Adrenal gland (tissue), 12 donors: ENCODE measurements around the gene IKZF3. TPM values are rescaled to one million over a fixed set of nuclear protein-coding genes. Genes with fewer than 3 reads are reported as not detected.

Experiments
- DNase-seq, 7 donors: peaks; one replicate each; pipeline ENCODE4 v3.0.0-alpha.2; 2019 to 2020
- H3K27ac ChIP-seq, 5 donors: fragments of 200-600 bp; sonication (generic) in 4 of 5; 1 replicate in 3 of 5; 2 replicates in 2 of 5; pipeline versions ENCODE4 v1.5.1 to v1.8.0; 2016 to 2020; ENCODE audit warnings: mild to moderate bottlenecking in 1 of 5
- H3K27me3 ChIP-seq: fragments of 200-600 bp; 2 replicates; pipeline ENCODE4 v1.8.0; 2021
- H3K36me3 ChIP-seq, 2 donors: fragments of 200-600 bp; replicated peaks in 1 of 2; 1 replicate in 1 of 2; 2 replicates in 1 of 2; pipeline versions ENCODE4 v1.5.1 to v1.8.0; 2018 to 2022
- H3K4me1 ChIP-seq, 2 donors: fragments of 200-600 bp; replicated peaks in 1 of 2; 1 replicate in 1 of 2; 2 replicates in 1 of 2; pipeline versions ENCODE4 v1.5.1 to v1.8.0; 2018 to 2021
- H3K4me3 ChIP-seq, 4 donors: fragments of 200-600 bp; sonication (generic) in 3 of 4; one replicate each; pipeline ENCODE4 v1.5.1; 2016 to 2018
- H3K9me3 ChIP-seq, 3 donors: fragments of 200-600 bp; sonication (generic) in 1 of 3; replicated peaks in 1 of 3; 1 replicate in 2 of 3; 2 replicates in 1 of 3; pipeline versions ENCODE4 v1.5.1 to v1.8.0; 2016 to 2021
- POLR2A ChIP-seq, 2 donors: fragments of 450-650 bp; IDR thresholded peaks; one replicate each; pipeline ENCODE4 v1.6.1; 2017; ENCODE audit warnings: antibody characterized with exemption in 2 of 2, mild to moderate bottlenecking in 2 of 2, moderate library complexity in 1 of 2
- WGBS, 4 donors: extraction: QIAGEN DNeasy Blood & Tissue Kit in 2 of 4; methylation state at CpG; one replicate each; pipeline versions ENCODE4 v1.1.5 to v1.1.7; 2013 to 2017; 5-methylcytosine and 5-hydroxymethylcytosine counted together
- intact Hi-C, 2 donors: fragments of 100-400 bp; cut with DNase I; formaldehyde crosslinking; loops; one replicate each; pipeline versions ENCODE4 v1.14.1 to v1.15.0; 2022 to 2023
- polyA plus RNA-seq, 3 donors: library from polyadenylated mRNA; stranded (reverse); fragments of 200-250 nt in 2 of 3; fragments of 350-450 nt in 1 of 3; fragmentation: Illumina TruSeq in 1 of 3; extraction: RNeasy Lipid Tissue Mini Kit (QIAGEN cat#74804) in 1 of 3; gene quantifications; one replicate each; pipeline ENCODE4 v1.2.3, GENCODE V29; 2013 to 2014
- total RNA-seq, 9 donors: library from RNA; depleted of rRNA in 4 of 9; stranded (reverse); fragments of >200 nt in 4 of 9; fragments of 120-200 nt in 1 of 9; fragmentation: NEBNext Ultra II Directional in 1 of 9; extraction: Animal tissue kit (Norgen Biotek cat#: 25700) in 1 of 9; gene quantifications; one replicate each; pipeline versions ENCODE4 v1.1.0 to v1.2.4, GENCODE V29; 2013 to 2023
- TF ChIP-seq, protein P1 (sequence below), 6 experiments: fragments of 450-650 bp in 4 of 6; fragments of 200-600 bp in 2 of 6; sonication (generic) in 1 of 6; IDR thresholded peaks; 1 replicate in 5 of 6; 2 replicates in 1 of 6; pipeline versions ENCODE4 v1.5.1 to v1.8.0; 2016 to 2021; ENCODE audit warnings: antibody characterized with exemption in 6 of 6, mild to moderate bottlenecking in 2 of 6, moderate library complexity in 1 of 6
- donor health status: healthy with polysubstance abuse.
- donor health status: Bipolar disorder and iron deficiency.
- donor health status: DM: yes; HTN: yes; CAD: no.
- donor health status: DM: no; HTN: no; CAD: no.
- donor health status: DM: no; HTN: no; CAD: no.
- donor health status: DM: yes; HTN: yes; CAD: no.

The IKZF3 gene
- total and polyA plus RNA-seq, 12 donors = 0.06 to 3.6 (median 0.86) TPM

DNA sequence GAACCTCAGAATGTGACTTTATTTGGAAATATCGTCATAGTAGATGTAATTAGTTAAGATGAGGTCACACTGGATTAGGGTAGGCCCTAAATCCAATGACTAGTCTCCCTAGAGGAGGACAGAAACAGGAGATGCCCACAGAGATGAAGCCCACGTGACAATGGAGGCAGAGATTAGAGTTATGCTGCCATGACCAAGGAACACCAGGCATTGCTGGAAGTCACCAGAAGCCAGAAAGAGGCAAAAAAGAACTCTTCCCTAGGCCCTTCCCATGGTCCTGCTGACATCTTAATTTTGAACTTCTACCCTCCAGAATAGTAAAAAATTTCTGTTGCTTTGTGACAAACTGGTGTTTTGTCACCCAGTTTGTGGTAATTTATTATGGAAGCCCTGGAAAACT lies 49.6 kb downstream of the IKZF3 start:
- intact Hi-C loops = loop anchor here in 1 of 2 donors (10.0 kb wide), 1 partner anchor 80 kb away; no protein-coding TSS in a partner anchor
- TF ChIP-seq POLR2A (IDR thresholded peaks at IDR 0.05) = no peak
- TF ChIP-seq, protein P1, sequence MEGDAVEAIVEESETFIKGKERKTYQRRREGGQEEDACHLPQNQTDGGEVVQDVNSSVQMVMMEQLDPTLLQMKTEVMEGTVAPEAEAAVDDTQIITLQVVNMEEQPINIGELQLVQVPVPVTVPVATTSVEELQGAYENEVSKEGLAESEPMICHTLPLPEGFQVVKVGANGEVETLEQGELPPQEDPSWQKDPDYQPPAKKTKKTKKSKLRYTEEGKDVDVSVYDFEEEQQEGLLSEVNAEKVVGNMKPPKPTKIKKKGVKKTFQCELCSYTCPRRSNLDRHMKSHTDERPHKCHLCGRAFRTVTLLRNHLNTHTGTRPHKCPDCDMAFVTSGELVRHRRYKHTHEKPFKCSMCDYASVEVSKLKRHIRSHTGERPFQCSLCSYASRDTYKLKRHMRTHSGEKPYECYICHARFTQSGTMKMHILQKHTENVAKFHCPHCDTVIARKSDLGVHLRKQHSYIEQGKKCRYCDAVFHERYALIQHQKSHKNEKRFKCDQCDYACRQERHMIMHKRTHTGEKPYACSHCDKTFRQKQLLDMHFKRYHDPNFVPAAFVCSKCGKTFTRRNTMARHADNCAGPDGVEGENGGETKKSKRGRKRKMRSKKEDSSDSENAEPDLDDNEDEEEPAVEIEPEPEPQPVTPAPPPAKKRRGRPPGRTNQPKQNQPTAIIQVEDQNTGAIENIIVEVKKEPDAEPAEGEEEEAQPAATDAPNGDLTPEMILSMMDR (IDR thresholded peaks at IDR 0.05) = no peak

DNA sequence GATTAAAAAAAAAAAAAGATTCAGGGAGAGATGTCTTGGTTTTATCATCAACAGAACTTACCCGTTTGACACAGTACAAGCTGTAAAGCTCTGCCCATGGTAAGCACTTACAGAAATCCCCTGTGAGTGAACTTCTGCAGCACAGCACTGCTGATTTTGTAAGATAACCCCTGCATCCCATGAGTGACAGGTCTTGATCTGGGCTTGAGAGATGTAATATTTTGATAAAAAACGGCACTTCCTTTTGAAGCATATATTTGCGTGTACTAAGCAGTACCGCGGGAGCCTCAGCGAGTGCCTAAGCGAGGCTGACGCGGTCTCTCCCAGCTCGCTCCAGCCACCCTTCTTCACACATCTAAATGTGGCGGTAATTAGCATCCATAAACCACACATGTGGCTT lies 50.5 kb downstream of the IKZF3 start:
- intact Hi-C loops = loop anchor here in 1 of 2 donors (10.0 kb wide), 1 partner anchor 81 kb away; no protein-coding TSS in a partner anchor
- no peak for DNase-seq
- Histone ChIP-seq H3K27ac (no peak overlapping the region), H3K27me3 (peaks cover 7% of the 10 kb centered on the region), H3K4me1 (no peaks in the 10 kb centered on the region), H3K9me3 (no peaks in the 10 kb centered on the region), H3K36me3 (no peaks in the 10 kb centered on the region), H3K4me3 (no peak overlapping the region)
- 71 to 80% (median 75%) methylated on average over 11 of the region's 11 CpGs for WGBS, 4 donors
- no peak for TF ChIP-seq POLR2A (IDR thresholded peaks at IDR 0.05)
- TF ChIP-seq, protein P1 (IDR thresholded peaks at IDR 0.05) = no peak

More for the DNA sequence above, 49.6 kb downstream of the IKZF3 start:
- Histone ChIP-seq H3K36me3 (no peaks in the 10 kb centered on the region), H3K4me3 (no peak overlapping the region), H3K27ac (no peak overlapping the region), H3K4me1 (no peaks in the 10 kb centered on the region), H3K27me3 (peaks cover 7% of the 10 kb centered on the region), H3K9me3 (no peaks in the 10 kb centered on the region)
- WGBS, 4 donors = 59 to 87% (median 77%) methylated on average over 2 of the region's 2 CpGs
- no peak for DNase-seq

DNA sequence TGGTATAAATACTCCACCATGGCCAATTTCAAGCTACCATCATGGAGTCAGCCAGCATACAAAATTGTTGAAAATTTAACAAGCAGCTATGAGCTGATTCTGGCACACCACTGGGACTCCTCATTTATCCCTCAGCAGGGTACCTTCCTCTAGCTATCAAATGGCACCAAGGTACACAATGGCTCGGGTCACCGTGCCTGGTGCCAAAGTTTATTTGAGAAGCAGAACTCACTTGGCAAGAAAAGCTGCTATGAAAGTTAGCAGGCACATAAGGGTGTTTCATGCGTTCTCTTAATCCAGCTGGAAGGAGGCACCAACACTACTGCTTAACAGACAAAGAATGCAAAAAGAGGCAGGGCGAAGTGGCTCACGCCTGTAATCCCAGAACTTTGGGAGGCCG lies 51.6 kb downstream of the IKZF3 start:
- Histone ChIP-seq H3K4me3 (no peak overlapping the region), H3K9me3 (no peaks in the 10 kb centered on the region), H3K4me1 (no peaks in the 10 kb centered on the region), H3K27me3 (peaks cover 6% of the 10 kb centered on the region), H3K27ac (no peak overlapping the region), H3K36me3 (no peaks in the 10 kb centered on the region)
- 77 to 84% (median 79%) methylated on average over 6 of the region's 6 CpGs for WGBS, 4 donors
- TF ChIP-seq POLR2A (IDR thresholded peaks at IDR 0.05) = no peak
- TF ChIP-seq, protein P1 (IDR thresholded peaks at IDR 0.05) = no peak
- DNase-seq = no peak
- intact Hi-C loops = loop anchor here in 1 of 2 donors (10.0 kb wide), 1 partner anchor 82 kb away; no protein-coding TSS in a partner anchor

- Histone ChIP-seq H3K27ac (no peak overlapping the region), H3K36me3 (no peaks in the 10 kb centered on the region), H3K4me1 (no peaks in the 10 kb centered on the region), H3K9me3 (no peaks in the 10 kb centered on the region), H3K4me3 (no peak overlapping the region), H3K27me3 (peaks cover 6% of the 10 kb centered on the region)
- intact Hi-C loops = loop anchor here in 1 of 2 donors (10.0 kb wide), 1 partner anchor 84 kb away; no protein-coding TSS in a partner anchor
- DNase-seq = no peak
- 69 to 78% (median 75%) methylated on average over 4 of the region's 4 CpGs for WGBS, 4 donors
- no peak for TF ChIP-seq POLR2A (IDR thresholded peaks at IDR 0.05)
- TF ChIP-seq, protein P1 (IDR thresholded peaks at IDR 0.05) = no peak
Measured at GRCh38 chr17:39810939-39811728, 53.0 kb downstream of the IKZF3 start.
